Activated CD4-positive, alpha-beta T cell treated with anti-CD3 and anti-CD28 coated beads, Interleukin-2, amount 10 ng/mL, durations not matched to agents 24 days and 14 days (primary cell): ENCODE data around the gene LRRC4C. TPM values are rescaled to one million over a fixed set of nuclear protein-coding genes. Genes with fewer than 3 reads are reported as not detected.

Experiments used
- DNase-seq: peaks from one replicate; pipeline ENCODE4 v3.0.0; 2022
- H3K27ac Mint-ChIP-seq: one replicate; pipeline ENCODE4 v1.8.0; 2022; ENCODE audit warnings: mild to moderate bottlenecking, mixed read lengths
- H3K27me3 Mint-ChIP-seq: one replicate; pipeline ENCODE4 v1.8.0; 2022; ENCODE audit warnings: mixed read lengths
- H3K36me3 Mint-ChIP-seq: one replicate; pipeline ENCODE4 v1.8.0; 2022; ENCODE audit warnings: low read depth, mild to moderate bottlenecking, mixed read lengths
- H3K4me1 Mint-ChIP-seq: one replicate; pipeline ENCODE4 v1.8.0; 2021; ENCODE audit warnings: mixed read lengths
- H3K4me3 Mint-ChIP-seq: one replicate; pipeline ENCODE4 v1.8.0; 2022; ENCODE audit warnings: mild to moderate bottlenecking, moderate library complexity, mixed read lengths
- H3K9me3 Mint-ChIP-seq: one replicate; pipeline ENCODE4 v1.8.0; 2021; ENCODE audit warnings: mixed read lengths
- intact Hi-C: fragments of 100-400 bp; cut with micrococcal nuclease; formaldehyde crosslinking; loops from one replicate; pipeline ENCODE4 v1.15.1; 2023
- total RNA-seq: library from RNA; stranded (reverse); gene quantifications from 2 replicates; pipeline ENCODE4 v1.2.3, GENCODE V29; 2022

The LRRC4C gene
- total RNA-seq, 1 donor from 2014 or later: not detected

DNA sequence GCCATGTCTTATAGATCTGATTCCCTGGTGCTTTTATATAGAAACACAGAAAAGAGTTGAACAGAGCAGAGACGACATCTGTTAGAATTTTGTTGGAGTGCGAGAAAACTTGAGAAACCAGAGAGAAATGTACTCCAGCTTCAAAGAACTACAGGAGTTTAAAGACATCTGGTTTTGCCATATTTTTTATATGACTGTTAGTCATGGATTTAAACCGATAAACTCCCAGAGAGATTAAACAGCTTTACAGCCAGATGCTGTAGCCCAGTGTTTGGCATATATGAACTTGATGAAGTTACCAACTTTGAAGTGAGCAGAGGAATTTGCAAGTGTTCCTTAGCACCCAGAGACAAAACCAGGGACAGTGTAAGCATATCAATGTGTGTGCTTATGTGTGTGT, 1083.1 kb downstream of the LRRC4C start:
- H3K27me3 Mint-ChIP-seq: no peaks in the 10 kb centered on the region
- no peak overlapping the region for H3K4me3 Mint-ChIP-seq
- peaks cover 7% of the 10 kb centered on the region for H3K9me3 Mint-ChIP-seq
- no peaks in the 10 kb centered on the region for H3K36me3 Mint-ChIP-seq
- H3K27ac Mint-ChIP-seq: no peak overlapping the region
- DNase-seq: no peak
- intact Hi-C loops: no loop called here
- no peaks in the 10 kb centered on the region for H3K4me1 Mint-ChIP-seq

DNA sequence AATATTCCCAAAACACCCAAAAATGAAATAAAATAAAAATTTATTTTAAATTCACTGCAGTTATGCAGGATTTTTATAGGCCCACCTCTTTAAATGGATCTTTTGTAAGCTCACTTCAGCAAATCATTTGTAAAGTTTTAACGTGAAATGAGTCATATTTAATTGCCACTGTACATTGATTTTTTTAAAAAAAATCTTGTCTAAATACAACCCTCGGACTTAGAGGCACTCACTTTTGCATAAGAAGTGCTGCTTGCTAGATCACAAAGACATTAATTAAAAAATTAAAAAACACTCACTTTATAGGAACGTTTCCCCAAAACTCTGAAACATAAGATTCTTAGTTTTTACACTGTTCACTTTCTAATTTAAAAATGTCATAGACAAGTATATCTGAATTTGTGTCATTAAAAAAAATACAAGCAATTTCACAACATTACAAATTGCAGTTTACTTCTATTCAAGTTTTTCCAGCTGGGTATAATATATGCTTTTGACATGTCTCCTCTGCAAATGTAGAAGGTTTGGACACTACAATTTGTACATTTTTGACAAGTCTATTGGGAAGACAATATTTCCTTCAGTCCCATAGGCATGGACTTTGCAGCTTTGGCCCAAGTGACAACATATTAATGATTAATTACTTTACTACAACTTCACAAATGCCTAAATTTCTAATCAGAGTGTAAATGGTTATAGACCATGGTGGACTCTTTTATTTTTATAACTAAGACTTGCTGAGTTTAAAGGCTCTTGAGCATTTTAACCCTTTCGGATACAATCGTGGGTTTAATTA, 1088.4 kb downstream of the LRRC4C start:
- H3K27me3 Mint-ChIP-seq: no peaks in the 10 kb centered on the region
- peaks cover 4% of the 10 kb centered on the region for H3K9me3 Mint-ChIP-seq
- H3K4me1 Mint-ChIP-seq: no peaks in the 10 kb centered on the region
- no peaks in the 10 kb centered on the region for H3K36me3 Mint-ChIP-seq
- no peak overlapping the region for H3K27ac Mint-ChIP-seq
- intact Hi-C loops: no loop called here
- no peak overlapping the region for H3K4me3 Mint-ChIP-seq
- no peak for DNase-seq

DNA sequence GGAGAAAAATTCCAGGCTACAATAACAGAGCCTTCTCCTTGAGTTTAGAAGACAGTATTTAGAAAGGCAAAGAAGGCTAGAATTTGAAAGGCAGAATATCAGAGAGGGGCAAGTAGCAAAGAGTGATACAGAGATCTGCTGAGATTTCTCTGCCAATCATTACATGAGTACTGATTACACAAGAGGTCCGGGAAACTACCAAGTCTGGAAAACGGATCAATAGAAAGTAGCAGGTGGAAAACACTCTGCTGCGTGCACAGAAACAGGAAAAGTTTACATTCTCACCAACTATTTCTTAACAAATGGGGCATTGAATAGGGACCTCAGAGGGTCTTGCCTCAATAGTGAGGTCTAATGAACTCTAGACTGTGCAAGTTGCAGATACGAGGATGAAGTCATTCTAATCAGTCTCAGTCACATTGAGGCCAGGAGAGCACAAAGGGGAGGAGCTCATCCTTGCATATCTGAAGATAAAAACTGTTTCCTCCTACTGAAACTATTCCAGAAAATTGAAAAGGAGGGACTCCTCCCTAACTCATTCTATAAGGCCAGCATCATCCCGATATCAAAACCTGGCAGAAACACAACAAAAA, 1099.2 kb downstream of the LRRC4C start:
- H3K4me1 Mint-ChIP-seq: no peaks in the 10 kb centered on the region
- H3K36me3 Mint-ChIP-seq: no peaks in the 10 kb centered on the region
- DNase-seq: no peak
- H3K9me3 Mint-ChIP-seq: peaks cover 12% of the 10 kb centered on the region
- H3K27me3 Mint-ChIP-seq: no peaks in the 10 kb centered on the region
- intact Hi-C loops: no loop called here
- no peak overlapping the region for H3K27ac Mint-ChIP-seq
- no peak overlapping the region for H3K4me3 Mint-ChIP-seq

DNA sequence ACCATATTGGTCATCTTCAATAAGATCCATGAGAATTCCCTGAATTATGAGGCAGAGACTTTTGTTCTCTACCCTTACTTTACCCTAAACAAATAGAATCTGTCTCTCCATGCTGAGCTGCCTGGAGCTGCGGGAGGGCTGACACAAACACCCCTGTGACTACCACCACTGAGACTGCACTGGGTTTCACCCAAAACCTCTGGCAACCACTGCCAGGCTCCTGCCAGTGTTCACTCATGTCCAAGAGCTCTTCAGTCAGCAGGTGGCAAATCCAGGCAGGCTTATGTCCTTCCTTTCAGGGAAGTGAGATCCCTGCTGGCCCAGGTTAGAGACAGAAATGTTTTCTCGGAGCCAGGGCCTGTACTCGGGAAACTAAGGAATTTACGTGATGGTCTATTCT, 1105.3 kb downstream of the LRRC4C start:
- DNase-seq: no peak
- Mint-ChIP-seq H3K36me3 (no peaks in the 10 kb centered on the region), H3K27me3 (no peaks in the 10 kb centered on the region), H3K4me1 (no peaks in the 10 kb centered on the region), H3K4me3 (no peak overlapping the region), H3K9me3 (peaks cover 12% of the 10 kb centered on the region), H3K27ac (no peak overlapping the region)
- intact Hi-C loops: no loop called here

DNA sequence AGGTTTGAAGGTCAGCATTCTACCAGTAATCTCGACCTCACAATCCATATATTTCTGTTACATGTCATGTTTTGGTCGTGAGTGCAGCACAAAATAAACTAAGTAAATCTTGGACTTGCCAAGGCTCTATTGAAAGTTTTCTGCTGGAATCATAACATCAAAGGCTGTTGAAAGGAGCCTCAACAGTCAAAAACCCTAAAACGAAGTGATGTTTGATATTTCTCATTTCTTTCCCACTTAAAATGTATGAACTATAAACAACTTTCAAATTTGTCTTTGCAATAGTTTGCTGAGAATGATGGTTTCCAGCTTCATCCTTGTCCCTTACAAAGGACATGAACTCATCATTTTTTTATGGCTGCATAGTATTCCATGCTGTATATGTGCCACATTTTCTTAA, 1118.5 kb downstream of the LRRC4C start:
- no peak for DNase-seq
- intact Hi-C loops: no loop called here
- peaks cover 9% of the 10 kb centered on the region for H3K9me3 Mint-ChIP-seq
- H3K4me3 Mint-ChIP-seq: no peak overlapping the region
- no peaks in the 10 kb centered on the region for H3K27me3 Mint-ChIP-seq
- H3K4me1 Mint-ChIP-seq: no peaks in the 10 kb centered on the region
- H3K27ac Mint-ChIP-seq: no peak overlapping the region
- no peaks in the 10 kb centered on the region for H3K36me3 Mint-ChIP-seq

DNA sequence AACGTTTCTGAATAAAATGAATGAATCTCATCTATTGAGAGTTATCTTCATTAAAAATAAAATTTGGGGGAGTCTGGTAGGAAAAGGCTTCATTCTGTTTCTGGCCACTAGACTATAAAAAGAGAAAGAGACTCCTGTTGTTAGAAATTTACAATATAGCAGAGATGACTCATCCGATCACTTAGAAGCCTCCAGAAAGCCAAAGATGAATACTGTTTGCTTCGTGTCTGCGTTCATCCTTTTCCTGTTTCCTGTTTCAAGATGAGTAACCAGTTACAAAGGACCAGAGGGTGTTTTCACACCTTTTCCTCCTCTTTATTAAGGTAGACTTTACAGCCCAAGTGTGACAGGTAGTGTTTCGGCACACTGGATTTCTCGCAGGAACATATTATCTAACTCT, 1120.7 kb downstream of the LRRC4C start:
- DNase-seq: no peak
- Mint-ChIP-seq H3K36me3 (no peaks in the 10 kb centered on the region), H3K4me1 (no peaks in the 10 kb centered on the region), H3K27ac (no peak overlapping the region), H3K27me3 (no peaks in the 10 kb centered on the region), H3K4me3 (no peak overlapping the region), H3K9me3 (peaks cover 9% of the 10 kb centered on the region)
- intact Hi-C loops: no loop called here

DNA sequence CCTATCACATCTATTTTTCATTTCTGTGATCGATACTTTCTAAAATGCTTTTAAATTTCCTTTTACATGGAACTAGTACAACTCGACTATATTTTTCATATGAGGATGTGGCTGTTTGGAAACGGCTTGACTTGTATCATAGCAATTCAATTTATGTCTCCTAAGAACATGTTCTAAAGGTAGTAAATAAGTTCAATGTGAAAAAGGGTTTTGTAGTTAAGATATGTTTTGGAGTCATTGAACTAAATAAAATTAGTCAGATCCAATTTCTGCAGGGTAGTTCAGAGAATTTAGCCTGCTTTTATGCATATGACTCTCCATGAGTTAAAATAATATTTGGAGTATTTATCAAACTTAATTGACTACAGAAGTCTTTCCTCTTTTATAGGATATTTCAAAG, 1121.4 kb downstream of the LRRC4C start:
- Mint-ChIP-seq H3K4me1 (no peaks in the 10 kb centered on the region), H3K9me3 (peaks cover 9% of the 10 kb centered on the region), H3K4me3 (no peak overlapping the region), H3K27ac (no peak overlapping the region), H3K36me3 (no peaks in the 10 kb centered on the region), H3K27me3 (no peaks in the 10 kb centered on the region)
- intact Hi-C loops: no loop called here
- DNase-seq: no peak

DNA sequence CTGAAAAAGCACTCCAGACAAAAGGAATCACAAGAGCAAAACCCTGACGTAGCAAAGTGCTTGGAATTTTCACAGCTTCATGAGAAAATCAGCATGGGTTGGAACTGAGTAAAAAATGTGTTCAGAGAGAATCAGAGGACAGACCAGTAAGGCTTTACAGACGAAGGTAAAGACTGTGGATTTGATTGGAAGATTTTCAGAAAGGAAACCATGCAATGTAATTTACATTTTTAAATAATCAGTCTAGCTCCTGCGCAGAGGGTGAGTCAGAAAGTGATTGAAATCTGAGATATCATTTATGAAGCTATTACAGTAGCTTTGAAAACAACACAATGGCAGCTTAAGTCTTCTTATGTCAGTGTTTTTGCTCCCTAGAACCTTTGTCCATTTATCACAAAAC, 1122.3 kb downstream of the LRRC4C start:
- DNase-seq: no peak
- Mint-ChIP-seq H3K4me1 (no peaks in the 10 kb centered on the region), H3K9me3 (peaks cover 9% of the 10 kb centered on the region), H3K4me3 (no peak overlapping the region), H3K27ac (no peak overlapping the region), H3K36me3 (no peaks in the 10 kb centered on the region), H3K27me3 (no peaks in the 10 kb centered on the region)
- intact Hi-C loops: no loop called here

DNA sequence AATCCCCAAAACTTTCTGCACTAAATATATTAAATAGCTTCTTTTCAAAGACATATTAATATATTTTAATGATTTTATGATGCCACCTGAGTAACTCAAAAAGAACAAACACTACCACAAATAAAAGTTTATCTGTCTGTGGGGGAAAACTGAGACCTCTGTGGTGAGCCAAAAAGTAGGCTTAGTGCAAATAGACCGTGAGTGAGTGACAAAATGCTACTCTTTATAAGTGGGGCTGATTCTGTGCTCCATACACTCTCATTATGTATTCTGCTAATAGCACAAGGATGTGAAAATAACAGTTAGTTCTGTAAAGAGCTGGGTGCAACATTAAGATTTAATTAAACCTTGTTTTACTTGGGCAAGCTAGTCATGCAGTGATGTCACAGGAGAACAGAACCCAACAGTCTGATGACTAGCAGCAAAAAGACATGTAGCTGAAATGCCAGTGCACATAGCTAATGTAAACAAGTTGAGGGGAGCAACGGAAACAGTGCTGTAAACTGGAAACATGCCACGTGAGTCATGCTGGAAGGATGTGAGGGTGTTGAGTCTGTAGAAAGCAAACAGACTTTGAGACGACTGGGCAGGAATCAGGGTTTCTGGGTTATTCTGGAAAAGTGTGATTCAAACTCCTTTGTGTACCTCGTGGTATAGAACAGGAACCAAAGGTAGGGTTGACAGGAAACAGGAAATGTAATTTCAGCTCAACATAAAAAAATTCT, 1130.4 kb downstream of the LRRC4C start:
- Mint-ChIP-seq H3K4me3 (no peak overlapping the region), H3K4me1 (no peaks in the 10 kb centered on the region), H3K27ac (no peak overlapping the region), H3K36me3 (no peaks in the 10 kb centered on the region), H3K9me3 (no peaks in the 10 kb centered on the region), H3K27me3 (no peaks in the 10 kb centered on the region)
- DNase-seq: no peak
- intact Hi-C loops: no loop called here

DNA sequence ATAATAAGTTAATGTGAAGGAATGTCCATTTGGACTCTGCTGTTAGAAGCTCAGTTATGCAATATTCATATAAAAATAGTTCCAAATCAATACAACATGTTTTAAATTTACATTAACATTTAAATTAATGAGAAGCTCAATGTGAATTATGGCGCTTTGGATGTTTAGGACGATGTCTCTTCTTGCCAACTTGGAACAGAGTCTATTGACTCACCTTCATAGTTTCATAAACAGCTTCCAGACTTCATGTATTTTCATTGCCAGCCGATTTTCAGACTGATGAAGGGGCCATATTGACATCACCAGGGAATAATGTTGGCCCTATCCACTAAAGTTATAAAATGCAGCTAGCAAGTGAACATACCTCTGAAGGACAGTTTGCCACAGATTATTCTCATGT, 1136.2 kb downstream of the LRRC4C start:
- no peak overlapping the region for H3K4me3 Mint-ChIP-seq
- no peaks in the 10 kb centered on the region for H3K27me3 Mint-ChIP-seq
- intact Hi-C loops: no loop called here
- no peaks in the 10 kb centered on the region for H3K9me3 Mint-ChIP-seq
- no peak overlapping the region for H3K27ac Mint-ChIP-seq
- no peaks in the 10 kb centered on the region for H3K36me3 Mint-ChIP-seq
- H3K4me1 Mint-ChIP-seq: no peaks in the 10 kb centered on the region
- DNase-seq: no peak

DNA sequence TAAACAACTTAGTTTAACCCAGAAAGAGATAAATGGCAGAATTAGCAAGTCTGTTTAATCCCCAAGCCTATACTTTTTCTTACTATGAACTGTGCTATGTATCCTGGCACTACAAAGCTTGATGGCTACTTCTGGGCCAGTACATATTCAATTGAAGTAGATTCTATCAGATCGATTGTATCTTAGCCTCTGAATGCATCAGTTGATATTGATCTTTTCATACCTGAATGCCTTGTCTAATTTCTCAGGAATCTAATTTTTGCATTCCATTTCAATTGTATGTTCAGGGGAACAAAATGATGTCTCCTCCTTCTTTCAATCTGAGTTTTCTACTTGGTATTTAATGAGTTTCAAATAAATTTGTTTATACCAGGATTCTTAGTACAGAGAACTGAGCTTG, 1137.9 kb downstream of the LRRC4C start:
- H3K9me3 Mint-ChIP-seq: no peaks in the 10 kb centered on the region
- H3K27ac Mint-ChIP-seq: no peak overlapping the region
- no peaks in the 10 kb centered on the region for H3K27me3 Mint-ChIP-seq
- no peaks in the 10 kb centered on the region for H3K4me1 Mint-ChIP-seq
- no peak overlapping the region for H3K4me3 Mint-ChIP-seq
- no peak for DNase-seq
- intact Hi-C loops: no loop called here
- no peaks in the 10 kb centered on the region for H3K36me3 Mint-ChIP-seq

DNA sequence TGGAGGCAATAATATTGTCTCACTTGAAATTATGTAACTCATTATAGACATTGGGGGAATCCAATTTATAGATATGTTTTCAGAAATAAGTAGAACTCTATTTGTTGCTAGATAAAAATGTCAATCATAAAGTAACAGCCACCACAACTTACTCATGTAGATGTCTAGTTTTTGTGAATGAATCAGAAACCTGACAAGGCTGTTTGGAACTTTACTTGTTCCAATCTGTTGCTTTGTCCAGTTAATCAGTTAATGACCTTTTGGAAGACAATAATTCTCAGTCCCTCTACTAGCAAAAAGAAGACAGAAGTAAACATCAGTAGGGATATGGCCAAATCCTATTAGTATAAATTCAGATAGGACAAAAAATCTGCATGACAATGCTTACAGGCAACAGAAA, 1143.3 kb downstream of the LRRC4C start:
- Mint-ChIP-seq H3K4me3 (no peak overlapping the region), H3K27me3 (no peaks in the 10 kb centered on the region), H3K36me3 (no peaks in the 10 kb centered on the region), H3K27ac (no peak overlapping the region), H3K9me3 (peaks cover 7% of the 10 kb centered on the region), H3K4me1 (no peaks in the 10 kb centered on the region)
- intact Hi-C loops: no loop called here
- DNase-seq: no peak

DNA sequence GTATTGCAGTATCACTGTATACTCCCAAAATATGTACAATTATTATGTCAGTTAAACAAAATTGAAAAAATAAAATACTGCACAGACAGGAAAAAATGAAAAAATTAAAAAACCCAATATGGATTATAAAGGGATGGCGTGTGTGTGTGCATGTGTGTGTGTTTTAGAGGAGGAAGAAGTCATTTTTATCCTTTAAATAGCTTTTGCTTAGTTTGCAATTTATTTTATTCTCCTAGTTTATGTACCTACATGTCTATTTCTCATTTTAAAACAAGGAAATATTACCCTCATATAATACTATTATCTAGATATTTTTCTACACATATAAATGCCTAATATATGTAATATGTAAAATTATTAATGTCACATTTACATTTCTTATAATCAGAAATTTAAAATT, 1144.3 kb downstream of the LRRC4C start:
- DNase-seq: no peak
- Mint-ChIP-seq H3K4me1 (no peaks in the 10 kb centered on the region), H3K27ac (no peak overlapping the region), H3K4me3 (no peak overlapping the region), H3K27me3 (no peaks in the 10 kb centered on the region), H3K9me3 (peaks cover 7% of the 10 kb centered on the region), H3K36me3 (no peaks in the 10 kb centered on the region)
- intact Hi-C loops: no loop called here

DNA sequence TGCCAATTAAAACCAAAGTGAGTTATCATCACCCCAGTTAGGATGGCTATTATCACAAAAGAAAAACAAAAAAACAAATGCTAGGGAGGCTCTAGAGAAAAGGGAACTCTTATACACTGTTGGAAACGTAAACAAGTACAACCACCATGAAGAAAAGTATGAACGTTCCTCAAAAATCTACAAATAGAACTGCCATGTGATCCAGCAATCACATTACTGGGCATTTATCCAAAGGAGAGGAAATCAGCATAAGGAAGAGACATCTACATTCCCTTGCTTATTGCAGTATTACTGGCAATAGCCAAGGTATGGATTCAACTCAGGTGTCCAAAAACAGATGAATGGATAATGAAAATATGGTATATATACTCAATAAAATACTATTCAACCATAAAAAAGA, 1145.1 kb downstream of the LRRC4C start:
- H3K27me3 Mint-ChIP-seq: no peaks in the 10 kb centered on the region
- intact Hi-C loops: no loop called here
- no peak overlapping the region for H3K4me3 Mint-ChIP-seq
- no peak for DNase-seq
- peaks cover 7% of the 10 kb centered on the region for H3K9me3 Mint-ChIP-seq
- no peaks in the 10 kb centered on the region for H3K4me1 Mint-ChIP-seq
- no peaks in the 10 kb centered on the region for H3K36me3 Mint-ChIP-seq
- no peak overlapping the region for H3K27ac Mint-ChIP-seq
